GM23338 (cell line): ENCODE results near the gene BRCC3. TPM values are rescaled to one million over a fixed set of nuclear protein-coding genes. Genes with fewer than 3 reads are reported as not detected.

Experiments used
- ATAC-seq: fragments of 200-7000 bp; cut with Tn5 transposase; 3 replicates; pipeline ENCODE4 v1.9.1; 2020
- DNase-seq: peaks from one replicate; pipeline ENCODE4 v3.0.0-alpha.2; 2015; ENCODE audit warnings: low spot score
- H2AFZ ChIP-seq: fragments of 200-600 bp; sonication (generic); 2 replicates; pipeline ENCODE4 v1.8.0; 2016; ENCODE audit warnings: antibody characterized with exemption, mild to moderate bottlenecking, moderate library complexity
- H3F3A ChIP-seq: fragments of 200-600 bp; sonication (generic); replicated peaks from 2 replicates; pipeline ENCODE4 v1.8.0; 2017; ENCODE audit warnings: antibody characterized with exemption, mixed run types, low read depth
- H3K27ac ChIP-seq: fragments of 200-600 bp; sonication (generic); 2 replicates; pipeline ENCODE4 v1.6.1; 2016; ENCODE audit warnings: low read depth
- H3K27me3 ChIP-seq: fragments of 200-600 bp; sonication (generic); 2 replicates; pipeline ENCODE4 v1.8.0; 2016; ENCODE audit warnings: mild to moderate bottlenecking, mixed run types, moderate library complexity; ENCODE audit not compliant: insufficient read depth
- H3K36me3 ChIP-seq: fragments of 200-600 bp; sonication (generic); 2 replicates; pipeline ENCODE4 v1.8.0; 2016; ENCODE audit warnings: mild to moderate bottlenecking; ENCODE audit not compliant: insufficient read depth
- H3K4me1 ChIP-seq: fragments of 200-600 bp; sonication (generic); 2 replicates; pipeline ENCODE4 v1.8.0; 2016; ENCODE audit warnings: mild to moderate bottlenecking, moderate library complexity; ENCODE audit not compliant: insufficient read depth
- H3K4me2 ChIP-seq: fragments of 200-600 bp; sonication (generic); 2 replicates; pipeline ENCODE4 v1.7.1; 2017; ENCODE audit warnings: mixed run types
- H3K4me3 ChIP-seq: fragments of 200-600 bp; sonication (generic); 2 replicates; pipeline ENCODE4 v1.6.1; 2016; ENCODE audit warnings: mixed run types
- H3K79me2 ChIP-seq: fragments of 200-600 bp; sonication (generic); replicated peaks from 2 replicates; pipeline ENCODE4 v1.8.0; 2017; ENCODE audit warnings: mild to moderate bottlenecking; ENCODE audit not compliant: insufficient read depth
- H3K9me2 ChIP-seq: fragments of 200-600 bp; sonication (generic); 2 replicates; pipeline ENCODE4 v1.8.0; 2017; ENCODE audit not compliant: insufficient read depth
- H4K20me1 ChIP-seq: fragments of 200-600 bp; sonication (generic); replicated peaks from 2 replicates; pipeline ENCODE4 v1.8.0; 2017; ENCODE audit warnings: mild to moderate bottlenecking; ENCODE audit not compliant: insufficient read depth
- H3K27ac Mint-ChIP-seq: 2 replicates; pipeline ENCODE4 v1.8.0; 2020; ENCODE audit warnings: inconsistent platforms, mild to moderate bottlenecking, moderate library complexity, mixed read lengths
- H3K27me3 Mint-ChIP-seq: 3 replicates; pipeline ENCODE4 v1.8.0; 2022; ENCODE audit warnings: low read depth, mild to moderate bottlenecking, moderate library complexity, mixed read lengths, inconsistent platforms; ENCODE audit not compliant: insufficient read depth, poor library complexity
- H3K36me3 Mint-ChIP-seq: 3 replicates; pipeline ENCODE4 v1.8.0; 2021; ENCODE audit warnings: low read depth, mild to moderate bottlenecking, inconsistent platforms, moderate library complexity, mixed read lengths
- H3K4me1 Mint-ChIP-seq: 3 replicates; pipeline ENCODE4 v1.8.0; 2020; ENCODE audit warnings: mild to moderate bottlenecking, inconsistent platforms, mixed read lengths
- H3K4me3 Mint-ChIP-seq: 3 replicates; pipeline ENCODE4 v1.8.0; 2021; ENCODE audit warnings: moderate library complexity, mild to moderate bottlenecking, inconsistent platforms, mixed read lengths
- H3K9me3 Mint-ChIP-seq: 3 replicates; pipeline ENCODE4 v1.8.0; 2020; ENCODE audit warnings: moderate library complexity, mild to moderate bottlenecking, inconsistent platforms, mixed read lengths
- EZH2 ChIP-seq: fragments of 200-600 bp; sonication (generic); IDR thresholded peaks from one replicate; pipeline ENCODE4 v1.8.0; 2017; ENCODE audit warnings: antibody characterized with exemption, mild to moderate bottlenecking, low read depth; ENCODE audit not compliant: unreplicated experiment
- POLR2AphosphoS5 ChIP-seq: IDR thresholded peaks from 2 replicates; pipeline ENCODE4 v1.6.1; 2016; ENCODE audit warnings: antibody characterized with exemption, low read depth
- ZNF331 ChIP-seq: fragments of 250-450 bp; sonication (Bioruptor Pico); IDR thresholded peaks from 2 replicates; pipeline ENCODE4 v1.5.0; 2020; ENCODE audit warnings: low read depth, mild to moderate bottlenecking, moderate library complexity
- polyA plus RNA-seq: library from polyadenylated mRNA; unstranded; fragments of >200 nt; fragmentation: Nextera tagmentation; extraction: Ambion mirVana; gene quantifications from 2 replicates; pipeline ENCODE4 v1.2.1, GENCODE V29; 2016
- total RNA-seq: library from RNA; depleted of rRNA; stranded (reverse); fragments of >200 nt; shearing (Covaris generic); gene quantifications from 2 replicates; pipeline ENCODE4 v1.2.3, GENCODE V29; 2014
- TF ChIP-seq, protein P1 (sequence below): IDR thresholded peaks from one replicate; pipeline ENCODE4 v1.6.1; 2018; ENCODE audit warnings: antibody characterized with exemption; ENCODE audit not compliant: unreplicated experiment
- TF ChIP-seq, protein P2 (sequence below): fragments of 250-450 bp; sonication (Bioruptor Pico); IDR thresholded peaks from 2 replicates; pipeline ENCODE4 v1.5.0; 2020; ENCODE audit warnings: mild to moderate bottlenecking, moderate library complexity
- TF ChIP-seq, protein P3 (sequence below), 2 experiments: fragments of 200-600 bp in 1 of 2; sonication (generic) in 1 of 2; conservative IDR thresholded peaks; 2 replicates each; pipeline versions ENCODE4 v1.5.1 to v1.6.1; 2016 to 2017; ENCODE audit warnings: antibody characterized with exemption in 2 of 2, low read depth in 2 of 2, mild to moderate bottlenecking in 2 of 2, moderate library complexity in 1 of 2

Gene BRCC3
- total and polyA plus RNA-seq, 2 experiments from 2014 or later: 18.4 to 26.7 TPM

DNA sequence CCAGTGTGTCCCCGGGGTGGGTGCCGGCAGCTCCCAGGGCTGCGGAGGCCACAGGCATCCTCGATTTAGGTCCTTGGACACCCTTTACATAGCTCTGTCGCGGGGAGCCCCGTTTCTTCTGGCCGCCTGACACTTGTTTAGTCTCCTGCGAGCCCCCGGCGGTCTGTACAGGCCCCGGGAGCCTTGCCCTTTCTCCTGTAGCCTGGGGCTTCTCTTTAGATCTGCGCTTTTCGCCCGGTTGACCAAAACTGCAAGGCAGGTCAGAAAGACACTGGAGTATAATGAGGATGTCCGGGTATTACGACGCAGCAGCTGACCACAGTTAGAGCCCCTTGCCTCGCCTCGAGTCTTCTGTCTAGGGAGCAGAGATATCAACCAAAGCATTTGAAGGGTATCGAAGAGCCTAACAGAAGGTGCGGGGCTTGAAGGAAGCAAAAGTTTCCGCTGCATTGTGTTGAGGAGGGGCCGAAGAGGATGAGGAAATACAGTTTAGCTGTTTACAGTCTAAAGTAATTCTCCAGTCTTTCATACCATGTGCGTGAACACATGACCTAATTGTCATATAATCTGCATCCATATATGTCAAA lies 479 bp downstream of the BRCC3 start:
- peak overlapping the region; percentile 87 for H3K4me3 ChIP-seq
- H3K4me3 Mint-ChIP-seq: peak overlapping the region; percentile 94
- peak; percentile 24 for DNase-seq
- TF ChIP-seq POLR2AphosphoS5: 0 out of 2 replicates have a peak, but pooled peaks have one; percentile 4
- TF ChIP-seq, protein P1, sequence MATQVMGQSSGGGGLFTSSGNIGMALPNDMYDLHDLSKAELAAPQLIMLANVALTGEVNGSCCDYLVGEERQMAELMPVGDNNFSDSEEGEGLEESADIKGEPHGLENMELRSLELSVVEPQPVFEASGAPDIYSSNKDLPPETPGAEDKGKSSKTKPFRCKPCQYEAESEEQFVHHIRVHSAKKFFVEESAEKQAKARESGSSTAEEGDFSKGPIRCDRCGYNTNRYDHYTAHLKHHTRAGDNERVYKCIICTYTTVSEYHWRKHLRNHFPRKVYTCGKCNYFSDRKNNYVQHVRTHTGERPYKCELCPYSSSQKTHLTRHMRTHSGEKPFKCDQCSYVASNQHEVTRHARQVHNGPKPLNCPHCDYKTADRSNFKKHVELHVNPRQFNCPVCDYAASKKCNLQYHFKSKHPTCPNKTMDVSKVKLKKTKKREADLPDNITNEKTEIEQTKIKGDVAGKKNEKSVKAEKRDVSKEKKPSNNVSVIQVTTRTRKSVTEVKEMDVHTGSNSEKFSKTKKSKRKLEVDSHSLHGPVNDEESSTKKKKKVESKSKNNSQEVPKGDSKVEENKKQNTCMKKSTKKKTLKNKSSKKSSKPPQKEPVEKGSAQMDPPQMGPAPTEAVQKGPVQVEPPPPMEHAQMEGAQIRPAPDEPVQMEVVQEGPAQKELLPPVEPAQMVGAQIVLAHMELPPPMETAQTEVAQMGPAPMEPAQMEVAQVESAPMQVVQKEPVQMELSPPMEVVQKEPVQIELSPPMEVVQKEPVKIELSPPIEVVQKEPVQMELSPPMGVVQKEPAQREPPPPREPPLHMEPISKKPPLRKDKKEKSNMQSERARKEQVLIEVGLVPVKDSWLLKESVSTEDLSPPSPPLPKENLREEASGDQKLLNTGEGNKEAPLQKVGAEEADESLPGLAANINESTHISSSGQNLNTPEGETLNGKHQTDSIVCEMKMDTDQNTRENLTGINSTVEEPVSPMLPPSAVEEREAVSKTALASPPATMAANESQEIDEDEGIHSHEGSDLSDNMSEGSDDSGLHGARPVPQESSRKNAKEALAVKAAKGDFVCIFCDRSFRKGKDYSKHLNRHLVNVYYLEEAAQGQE: no peak
- peak overlapping the region; percentile 86 for H2AFZ ChIP-seq
- peaks cover 19% of the 10 kb centered on the region for H3K79me2 ChIP-seq
- H3K9me2 ChIP-seq: no peaks in the 10 kb centered on the region
- no peaks in the 10 kb centered on the region for H3F3A ChIP-seq
- H4K20me1 ChIP-seq: no peaks in the 10 kb centered on the region
- H3K36me3 ChIP-seq: no peaks in the 10 kb centered on the region
- H3K36me3 Mint-ChIP-seq: peaks cover 21% of the 10 kb centered on the region; the same call in 2 of the 3 replicates
- H3K4me1 ChIP-seq: no peaks in the 10 kb centered on the region; the same call in 1 of the 2 replicates
- ATAC-seq: peak; percentile 33
- H3K27me3 Mint-ChIP-seq: no peaks in the 10 kb centered on the region
- H3K4me1 Mint-ChIP-seq: no peaks in the 10 kb centered on the region; the same call in 1 of the 3 replicates
- no peaks in the 10 kb centered on the region for H3K27me3 ChIP-seq
- peak overlapping the region; percentile 81 for H3K4me2 ChIP-seq
- H3K27ac Mint-ChIP-seq: peak overlapping the region; percentile 94
- H3K27ac ChIP-seq: no peak overlapping the region; the same call in 1 of the 2 replicates
- no peaks in the 10 kb centered on the region for H3K9me3 Mint-ChIP-seq

DNA sequence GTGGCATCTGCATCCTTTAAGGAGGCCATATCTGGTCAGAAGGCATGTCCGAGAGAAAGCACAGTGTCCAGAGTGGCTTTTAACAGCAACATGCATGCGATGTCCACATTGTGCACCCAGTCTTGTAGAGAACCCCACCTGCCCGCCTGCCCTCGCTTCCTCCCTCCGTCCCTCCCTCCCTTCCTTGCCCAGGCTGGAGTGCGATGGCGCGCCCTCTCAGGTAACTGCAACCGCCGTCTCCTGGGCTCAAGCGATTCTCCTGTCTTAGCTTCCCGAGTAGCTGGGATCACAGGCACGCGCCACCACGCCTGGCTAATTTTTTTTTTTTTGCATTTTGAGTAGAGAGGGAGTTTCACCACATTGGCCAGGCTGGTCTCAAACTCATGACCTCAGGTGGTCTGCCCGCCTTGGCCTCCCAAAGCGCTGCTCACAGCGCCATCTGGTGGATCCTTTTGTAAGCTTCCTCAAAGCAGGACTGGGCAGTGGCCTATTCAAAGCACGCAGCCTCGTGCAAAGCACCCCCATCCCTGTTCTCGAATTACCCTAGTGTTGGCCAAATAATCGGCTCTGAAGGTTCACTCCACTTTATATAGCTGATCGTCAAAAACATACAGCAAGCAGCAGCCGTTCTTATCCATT lies 15.0 kb downstream of the BRCC3 start:
- Histone ChIP-seq H4K20me1 (no peaks in the 10 kb centered on the region), H3K36me3 (no peaks in the 10 kb centered on the region), H3K27ac (no peak overlapping the region), H3K4me3 (no peak overlapping the region), H3K4me2 (no peak overlapping the region), H3K4me1 (no peaks in the 10 kb centered on the region), H3K9me2 (no peaks in the 10 kb centered on the region), H3K27me3 (no peaks in the 10 kb centered on the region), H3F3A (no peaks in the 10 kb centered on the region), H2AFZ (no peak overlapping the region), H3K79me2 (no peaks in the 10 kb centered on the region)
- Mint-ChIP-seq H3K27ac (no peak overlapping the region), H3K4me1 (no peaks in the 10 kb centered on the region), H3K27me3 (peaks cover 3% of the 10 kb centered on the region), H3K36me3 (peaks cover 18% of the 10 kb centered on the region), H3K4me3 (no peak overlapping the region), H3K9me3 (no peaks in the 10 kb centered on the region)
- DNase-seq (peak; percentile 72), ATAC-seq (peak; percentile 97)
- TF ChIP-seq, protein P2, sequence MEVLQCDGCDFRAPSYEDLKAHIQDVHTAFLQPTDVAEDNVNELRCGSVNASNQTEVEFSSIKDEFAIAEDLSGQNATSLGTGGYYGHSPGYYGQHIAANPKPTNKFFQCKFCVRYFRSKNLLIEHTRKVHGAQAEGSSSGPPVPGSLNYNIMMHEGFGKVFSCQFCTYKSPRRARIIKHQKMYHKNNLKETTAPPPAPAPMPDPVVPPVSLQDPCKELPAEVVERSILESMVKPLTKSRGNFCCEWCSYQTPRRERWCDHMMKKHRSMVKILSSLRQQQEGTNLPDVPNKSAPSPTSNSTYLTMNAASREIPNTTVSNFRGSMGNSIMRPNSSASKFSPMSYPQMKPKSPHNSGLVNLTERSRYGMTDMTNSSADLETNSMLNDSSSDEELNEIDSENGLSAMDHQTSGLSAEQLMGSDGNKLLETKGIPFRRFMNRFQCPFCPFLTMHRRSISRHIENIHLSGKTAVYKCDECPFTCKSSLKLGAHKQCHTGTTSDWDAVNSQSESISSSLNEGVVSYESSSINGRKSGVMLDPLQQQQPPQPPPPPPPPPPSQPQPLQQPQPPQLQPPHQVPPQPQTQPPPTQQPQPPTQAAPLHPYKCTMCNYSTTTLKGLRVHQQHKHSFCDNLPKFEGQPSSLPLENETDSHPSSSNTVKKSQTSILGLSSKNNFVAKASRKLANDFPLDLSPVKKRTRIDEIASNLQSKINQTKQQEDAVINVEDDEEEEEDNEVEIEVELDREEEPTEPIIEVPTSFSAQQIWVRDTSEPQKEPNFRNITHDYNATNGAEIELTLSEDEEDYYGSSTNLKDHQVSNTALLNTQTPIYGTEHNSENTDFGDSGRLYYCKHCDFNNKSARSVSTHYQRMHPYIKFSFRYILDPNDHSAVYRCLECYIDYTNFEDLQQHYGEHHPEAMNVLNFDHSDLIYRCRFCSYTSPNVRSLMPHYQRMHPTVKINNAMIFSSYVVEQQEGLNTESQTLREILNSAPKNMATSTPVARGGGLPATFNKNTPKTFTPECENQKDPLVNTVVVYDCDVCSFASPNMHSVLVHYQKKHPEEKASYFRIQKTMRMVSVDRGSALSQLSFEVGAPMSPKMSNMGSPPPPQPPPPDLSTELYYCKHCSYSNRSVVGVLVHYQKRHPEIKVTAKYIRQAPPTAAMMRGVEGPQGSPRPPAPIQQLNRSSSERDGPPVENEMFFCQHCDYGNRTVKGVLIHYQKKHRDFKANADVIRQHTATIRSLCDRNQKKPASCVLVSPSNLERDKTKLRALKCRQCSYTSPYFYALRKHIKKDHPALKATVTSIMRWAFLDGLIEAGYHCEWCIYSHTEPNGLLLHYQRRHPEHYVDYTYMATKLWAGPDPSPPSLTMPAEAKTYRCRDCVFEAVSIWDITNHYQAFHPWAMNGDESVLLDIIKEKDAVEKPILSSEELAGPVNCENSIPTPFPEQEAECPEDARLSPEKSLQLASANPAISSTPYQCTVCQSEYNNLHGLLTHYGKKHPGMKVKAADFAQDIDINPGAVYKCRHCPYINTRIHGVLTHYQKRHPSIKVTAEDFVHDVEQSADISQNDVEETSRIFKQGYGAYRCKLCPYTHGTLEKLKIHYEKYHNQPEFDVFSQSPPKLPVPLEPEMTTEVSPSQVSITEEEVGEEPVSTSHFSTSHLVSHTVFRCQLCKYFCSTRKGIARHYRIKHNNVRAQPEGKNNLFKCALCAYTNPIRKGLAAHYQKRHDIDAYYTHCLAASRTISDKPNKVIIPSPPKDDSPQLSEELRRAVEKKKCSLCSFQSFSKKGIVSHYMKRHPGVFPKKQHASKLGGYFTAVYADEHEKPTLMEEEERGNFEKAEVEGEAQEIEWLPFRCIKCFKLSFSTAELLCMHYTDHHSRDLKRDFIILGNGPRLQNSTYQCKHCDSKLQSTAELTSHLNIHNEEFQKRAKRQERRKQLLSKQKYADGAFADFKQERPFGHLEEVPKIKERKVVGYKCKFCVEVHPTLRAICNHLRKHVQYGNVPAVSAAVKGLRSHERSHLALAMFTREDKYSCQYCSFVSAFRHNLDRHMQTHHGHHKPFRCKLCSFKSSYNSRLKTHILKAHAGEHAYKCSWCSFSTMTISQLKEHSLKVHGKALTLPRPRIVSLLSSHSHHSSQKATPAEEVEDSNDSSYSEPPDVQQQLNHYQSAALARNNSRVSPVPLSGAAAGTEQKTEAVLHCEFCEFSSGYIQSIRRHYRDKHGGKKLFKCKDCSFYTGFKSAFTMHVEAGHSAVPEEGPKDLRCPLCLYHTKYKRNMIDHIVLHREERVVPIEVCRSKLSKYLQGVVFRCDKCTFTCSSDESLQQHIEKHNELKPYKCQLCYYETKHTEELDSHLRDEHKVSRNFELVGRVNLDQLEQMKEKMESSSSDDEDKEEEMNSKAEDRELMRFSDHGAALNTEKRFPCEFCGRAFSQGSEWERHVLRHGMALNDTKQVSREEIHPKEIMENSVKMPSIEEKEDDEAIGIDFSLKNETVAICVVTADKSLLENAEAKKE: no peak
- TF ChIP-seq, protein P3, sequence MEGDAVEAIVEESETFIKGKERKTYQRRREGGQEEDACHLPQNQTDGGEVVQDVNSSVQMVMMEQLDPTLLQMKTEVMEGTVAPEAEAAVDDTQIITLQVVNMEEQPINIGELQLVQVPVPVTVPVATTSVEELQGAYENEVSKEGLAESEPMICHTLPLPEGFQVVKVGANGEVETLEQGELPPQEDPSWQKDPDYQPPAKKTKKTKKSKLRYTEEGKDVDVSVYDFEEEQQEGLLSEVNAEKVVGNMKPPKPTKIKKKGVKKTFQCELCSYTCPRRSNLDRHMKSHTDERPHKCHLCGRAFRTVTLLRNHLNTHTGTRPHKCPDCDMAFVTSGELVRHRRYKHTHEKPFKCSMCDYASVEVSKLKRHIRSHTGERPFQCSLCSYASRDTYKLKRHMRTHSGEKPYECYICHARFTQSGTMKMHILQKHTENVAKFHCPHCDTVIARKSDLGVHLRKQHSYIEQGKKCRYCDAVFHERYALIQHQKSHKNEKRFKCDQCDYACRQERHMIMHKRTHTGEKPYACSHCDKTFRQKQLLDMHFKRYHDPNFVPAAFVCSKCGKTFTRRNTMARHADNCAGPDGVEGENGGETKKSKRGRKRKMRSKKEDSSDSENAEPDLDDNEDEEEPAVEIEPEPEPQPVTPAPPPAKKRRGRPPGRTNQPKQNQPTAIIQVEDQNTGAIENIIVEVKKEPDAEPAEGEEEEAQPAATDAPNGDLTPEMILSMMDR (conservative IDR thresholded peaks at IDR 0.05; ENCODE audit: low read depth in 2 of 2): peak; percentile 63 to 77
- TF ChIP-seq EZH2 (no peak), ZNF331 (CRISPR knock-in tag) (no peak)
